ENCODE measurements around the gene FGFR4. TPM values are rescaled to one million over a fixed set of nuclear protein-coding genes. Genes with fewer than 3 reads are reported as not detected.

FGFR4 gene
- total RNA-seq, 2 donors from 2014 or later: 1.7 to 2.4 TPM

- H3K27me3 Mint-ChIP-seq: peaks cover 4% of the 10 kb centered on the region
- no peak overlapping the region for H3K4me3 Mint-ChIP-seq
- no peaks in the 10 kb centered on the region for H3K36me3 Mint-ChIP-seq (ENCODE audit: low read depth)
- H3K27ac Mint-ChIP-seq: no peak overlapping the region
- H3K4me1 Mint-ChIP-seq: no peaks in the 10 kb centered on the region
- no peak for ATAC-seq (replicated peaks)
- H3K9me3 Mint-ChIP-seq: no peaks in the 10 kb centered on the region
Measured at GRCh38 chr5:177092178-177093081, 5.7 kb downstream of the FGFR4 start.

- ATAC-seq (replicated peaks): no peak
- H3K27me3 Mint-ChIP-seq: no peaks in the 10 kb centered on the region
- no peaks in the 10 kb centered on the region for H3K4me1 Mint-ChIP-seq
- H3K36me3 Mint-ChIP-seq (ENCODE audit: low read depth): no peaks in the 10 kb centered on the region
- H3K9me3 Mint-ChIP-seq: no peaks in the 10 kb centered on the region
- H3K27ac Mint-ChIP-seq: no peak overlapping the region
- no peak overlapping the region for H3K4me3 Mint-ChIP-seq
Measured at GRCh38 chr5:177093082-177093712, 6.5 kb downstream of the FGFR4 start.

- Mint-ChIP-seq H3K9me3 (no peaks in the 10 kb centered on the region), H3K27ac (no peak overlapping the region), H3K4me3 (no peak overlapping the region), H3K27me3 (no peaks in the 10 kb centered on the region), H3K4me1 (no peaks in the 10 kb centered on the region), H3K36me3 (ENCODE audit: low read depth) (no peaks in the 10 kb centered on the region)
- ATAC-seq (replicated peaks): no peak
Measured at GRCh38 chr5:177093803-177094202, 7.1 kb downstream of the FGFR4 start.

- H3K36me3 Mint-ChIP-seq (ENCODE audit: low read depth): no peaks in the 10 kb centered on the region
- H3K9me3 Mint-ChIP-seq: no peaks in the 10 kb centered on the region
- ATAC-seq (replicated peaks): no peak
- H3K4me3 Mint-ChIP-seq: no peak overlapping the region
- no peaks in the 10 kb centered on the region for H3K4me1 Mint-ChIP-seq
- no peak overlapping the region for H3K27ac Mint-ChIP-seq
- no peaks in the 10 kb centered on the region for H3K27me3 Mint-ChIP-seq
Measured at GRCh38 chr5:177094224-177095087, 7.7 kb downstream of the FGFR4 start.

GRCh38 chr5:177095088-177095669 is 8.5 kb downstream of the FGFR4 start:
- H3K4me1 Mint-ChIP-seq: no peaks in the 10 kb centered on the region
- no peak overlapping the region for H3K4me3 Mint-ChIP-seq
- no peaks in the 10 kb centered on the region for H3K27me3 Mint-ChIP-seq
- H3K9me3 Mint-ChIP-seq: no peaks in the 10 kb centered on the region
- H3K36me3 Mint-ChIP-seq (ENCODE audit: low read depth): no peaks in the 10 kb centered on the region
- no peak for ATAC-seq (replicated peaks)
- H3K27ac Mint-ChIP-seq: no peak overlapping the region

GRCh38 chr5:177096162-177097015 is 9.7 kb downstream of the FGFR4 start:
- Mint-ChIP-seq H3K27me3 (no peaks in the 10 kb centered on the region), H3K27ac (no peak overlapping the region), H3K4me1 (no peaks in the 10 kb centered on the region), H3K4me3 (no peak overlapping the region), H3K36me3 (ENCODE audit: low read depth) (no peaks in the 10 kb centered on the region), H3K9me3 (no peaks in the 10 kb centered on the region)
- no peak for ATAC-seq (replicated peaks)

- H3K36me3 Mint-ChIP-seq (ENCODE audit: low read depth): no peaks in the 10 kb centered on the region
- no peak overlapping the region for H3K4me3 Mint-ChIP-seq
- H3K9me3 Mint-ChIP-seq: no peaks in the 10 kb centered on the region
- H3K27ac Mint-ChIP-seq: no peak overlapping the region
- H3K4me1 Mint-ChIP-seq: no peaks in the 10 kb centered on the region
- ATAC-seq (replicated peaks): no peak
- H3K27me3 Mint-ChIP-seq: no peaks in the 10 kb centered on the region
Measured at GRCh38 chr5:177097016-177097985, 10.6 kb downstream of the FGFR4 start.

GRCh38 chr5:177098120-177098469 is 11.4 kb downstream of the FGFR4 start:
- ATAC-seq (replicated peaks): no peak
- no peak overlapping the region for H3K4me3 Mint-ChIP-seq
- no peaks in the 10 kb centered on the region for H3K27me3 Mint-ChIP-seq

GRCh38 chr5:177098470-177099141 is 11.9 kb downstream of the FGFR4 start:
- no peak overlapping the region for H3K4me3 Mint-ChIP-seq
- H3K27me3 Mint-ChIP-seq: no peaks in the 10 kb centered on the region
- no peak for ATAC-seq (replicated peaks)
- no peaks in the 10 kb centered on the region for H3K4me1 Mint-ChIP-seq
- no peaks in the 10 kb centered on the region for H3K9me3 Mint-ChIP-seq
- H3K27ac Mint-ChIP-seq: no peak overlapping the region
- no peaks in the 10 kb centered on the region for H3K36me3 Mint-ChIP-seq (ENCODE audit: low read depth)

More at GRCh38 chr5:177098120-177098469, 11.4 kb downstream of the FGFR4 start:
- no peaks in the 10 kb centered on the region for H3K36me3 Mint-ChIP-seq (ENCODE audit: low read depth)
- H3K9me3 Mint-ChIP-seq: no peaks in the 10 kb centered on the region
- H3K4me1 Mint-ChIP-seq: no peaks in the 10 kb centered on the region
- no peak overlapping the region for H3K27ac Mint-ChIP-seq

- ATAC-seq (replicated peaks): no peak
- Mint-ChIP-seq H3K36me3 (ENCODE audit: low read depth) (no peaks in the 10 kb centered on the region), H3K27me3 (no peaks in the 10 kb centered on the region), H3K27ac (no peak overlapping the region), H3K4me3 (no peak overlapping the region), H3K9me3 (no peaks in the 10 kb centered on the region), H3K4me1 (no peaks in the 10 kb centered on the region)
Measured at GRCh38 chr5:177099422-177100093, 12.8 kb downstream of the FGFR4 start.

GRCh38 chr5:177100714-177101121 is 14.0 kb downstream of the FGFR4 start:
- Mint-ChIP-seq H3K4me3 (no peak overlapping the region), H3K27ac (no peak overlapping the region), H3K36me3 (ENCODE audit: low read depth) (no peaks in the 10 kb centered on the region), H3K27me3 (no peaks in the 10 kb centered on the region), H3K9me3 (no peaks in the 10 kb centered on the region), H3K4me1 (no peaks in the 10 kb centered on the region)
- no peak for ATAC-seq (replicated peaks)

Measured in activated T-helper 17 cell treated with anti-CD3 and anti-CD28 coated beads, Interleukin-2, amount 50 U/mL, for 72 hours (primary cell).